Skeletal muscle tissue (tissue), 4 donors: ENCODE data around the gene EMID1. TPM values are rescaled to one million over a fixed set of nuclear protein-coding genes. Genes with fewer than 3 reads are reported as not detected.

Experiments
- H3K27ac ChIP-seq: one replicate; pipeline ENCODE4 v1.7.0; 2013; ENCODE audit warnings: mild to moderate bottlenecking, low read depth, low read length, inconsistent platforms
- H3K27me3 ChIP-seq, 3 donors: one replicate each; pipeline ENCODE4 v1.7.0; 2013; ENCODE audit warnings: low read length in 3 of 3; ENCODE audit not compliant: control insufficient read depth in 3 of 3, insufficient read depth in 3 of 3
- H3K36me3 ChIP-seq, 3 donors: one replicate each; pipeline ENCODE4 v1.7.0; 2013; ENCODE audit warnings: low read length in 3 of 3; ENCODE audit not compliant: control insufficient read depth in 3 of 3, insufficient read depth in 3 of 3
- H3K4me1 ChIP-seq, 3 donors: one replicate each; pipeline ENCODE4 v1.7.0; 2013; ENCODE audit warnings: low read length in 3 of 3, mild to moderate bottlenecking in 3 of 3; ENCODE audit not compliant: control insufficient read depth in 3 of 3, insufficient read depth in 3 of 3
- H3K4me3 ChIP-seq, 3 donors: one replicate each; pipeline ENCODE4 v1.7.0; 2013; ENCODE audit warnings: low read length in 3 of 3
- H3K9ac ChIP-seq, 3 donors: one replicate each; pipeline ENCODE4 v1.7.0; 2013; ENCODE audit warnings: low read length in 3 of 3, mild to moderate bottlenecking in 3 of 3, moderate library complexity in 2 of 3, low read depth in 1 of 3
- H3K9me3 ChIP-seq, 3 donors: one replicate each; pipeline ENCODE4 v1.7.0; 2013; ENCODE audit warnings: low read length in 3 of 3; ENCODE audit not compliant: control insufficient read depth in 3 of 3
- total RNA-seq: library from RNA; depleted of rRNA; stranded (reverse); fragments of >200 nt; gene quantifications from one replicate; pipeline ENCODE4 v1.2.3, GENCODE V29; 2014
- donor health status: Osteomylitis.

Gene EMID1
- total RNA-seq, 1 donor from 2014 or later = 6.3 TPM

- peak overlapping the region; percentile 99 to 100 (median 100) for H3K9ac ChIP-seq
- H3K9me3 ChIP-seq = no peaks in the 10 kb centered on the region
- peaks cover 57 to 67% (median 59%) of the 10 kb centered on the region in 3 donors for H3K4me1 ChIP-seq
- H3K36me3 ChIP-seq = peaks cover 8 to 29% (median 24%) of the 10 kb centered on the region in 3 donors
- peak overlapping the region; percentile 100 for H3K27ac ChIP-seq
- peak overlapping the region; percentile 89 to 98 (median 96) for H3K4me3 ChIP-seq
- H3K27me3 ChIP-seq = no peaks in the 10 kb centered on the region
Observed at GRCh38 chr22:29268511-29269229, 63.0 kb downstream of the EMID1 start.

GRCh38 chr22:29269230-29269604 is 63.5 kb downstream of the EMID1 start:
- H3K36me3 ChIP-seq = peaks cover 10 to 29% (median 24%) of the 10 kb centered on the region in 3 donors
- H3K9me3 ChIP-seq = no peaks in the 10 kb centered on the region
- H3K4me3 ChIP-seq = peak overlapping the region; percentile 89 to 98 (median 96)
- peak overlapping the region; percentile 99 to 100 (median 100) for H3K9ac ChIP-seq
- H3K27ac ChIP-seq = peak overlapping the region; percentile 100
- peaks cover 51 to 62% (median 55%) of the 10 kb centered on the region in 3 donors for H3K4me1 ChIP-seq
- H3K27me3 ChIP-seq = no peaks in the 10 kb centered on the region

GRCh38 chr22:29269731-29270474 is 64.2 kb downstream of the EMID1 start:
- H3K36me3 ChIP-seq = peaks cover 10 to 29% (median 26%) of the 10 kb centered on the region in 3 donors
- H3K4me3 ChIP-seq = peak overlapping the region; percentile 89 to 98 (median 96)
- H3K27ac ChIP-seq = peak overlapping the region; percentile 100
- peak overlapping the region; percentile 99 to 100 (median 100) for H3K9ac ChIP-seq
- no peaks in the 10 kb centered on the region for H3K27me3 ChIP-seq
- H3K9me3 ChIP-seq = no peaks in the 10 kb centered on the region
- H3K4me1 ChIP-seq = peaks cover 50 to 61% (median 53%) of the 10 kb centered on the region in 3 donors

GRCh38 chr22:29270475-29271271 is 65.0 kb downstream of the EMID1 start:
- H3K27me3 ChIP-seq = no peaks in the 10 kb centered on the region
- peaks cover 50 to 66% (median 59%) of the 10 kb centered on the region in 3 donors for H3K4me1 ChIP-seq
- H3K36me3 ChIP-seq = peaks cover 7 to 29% (median 23%) of the 10 kb centered on the region in 3 donors
- H3K9me3 ChIP-seq = no peaks in the 10 kb centered on the region
- peak overlapping the region; percentile 89 to 98 (median 96) for H3K4me3 ChIP-seq
- H3K27ac ChIP-seq = peak overlapping the region; percentile 31
- H3K9ac ChIP-seq = peak overlapping the region; percentile 41 to 100 (median 99)

GRCh38 chr22:29272624-29273023 is 66.9 kb downstream of the EMID1 start:
- peaks cover 34 to 54% (median 46%) of the 10 kb centered on the region in 3 donors for H3K4me1 ChIP-seq
- H3K9me3 ChIP-seq = no peaks in the 10 kb centered on the region
- no peak overlapping the region for H3K4me3 ChIP-seq
- H3K27ac ChIP-seq = no peak overlapping the region
- H3K36me3 ChIP-seq = peaks cover 15 to 38% (median 33%) of the 10 kb centered on the region in 3 donors
- H3K27me3 ChIP-seq = no peaks in the 10 kb centered on the region
- no peak overlapping the region for H3K9ac ChIP-seq

GRCh38 chr22:29275167-29275566 is 69.5 kb downstream of the EMID1 start:
- Histone ChIP-seq H3K4me3 (no peak overlapping the region), H3K36me3 (peaks cover 28 to 59% (median 56%) of the 10 kb centered on the region in 3 donors), H3K9ac (no peak overlapping the region), H3K4me1 (peaks cover 21 to 42% (median 33%) of the 10 kb centered on the region in 3 donors), H3K9me3 (no peaks in the 10 kb centered on the region), H3K27me3 (no peaks in the 10 kb centered on the region), H3K27ac (no peak overlapping the region)

GRCh38 chr22:29275819-29276565 is 70.3 kb downstream of the EMID1 start:
- Histone ChIP-seq H3K27ac (no peak overlapping the region), H3K9me3 (no peaks in the 10 kb centered on the region), H3K27me3 (no peaks in the 10 kb centered on the region), H3K4me3 (no peak overlapping the region), H3K4me1 (peaks cover 14 to 35% (median 25%) of the 10 kb centered on the region in 3 donors), H3K9ac (no peak overlapping the region), H3K36me3 (peaks cover 30 to 63% (median 59%) of the 10 kb centered on the region in 3 donors)

GRCh38 chr22:29277927-29278326 is 72.2 kb downstream of the EMID1 start:
- H3K9ac ChIP-seq = no peak overlapping the region
- H3K9me3 ChIP-seq = no peaks in the 10 kb centered on the region
- no peaks in the 10 kb centered on the region for H3K27me3 ChIP-seq
- H3K4me1 ChIP-seq = peaks cover 0 to 17% (median 9%) of the 10 kb centered on the region in 3 donors
- H3K4me3 ChIP-seq = no peak overlapping the region
- peaks cover 40 to 72% (median 69%) of the 10 kb centered on the region in 3 donors for H3K36me3 ChIP-seq
- no peak overlapping the region for H3K27ac ChIP-seq

- H3K4me1 ChIP-seq = no peaks in the 10 kb centered on the region
- no peak overlapping the region for H3K27ac ChIP-seq
- no peak overlapping the region for H3K9ac ChIP-seq
- H3K4me3 ChIP-seq = no peak overlapping the region
- H3K9me3 ChIP-seq = no peaks in the 10 kb centered on the region
- peaks cover 54 to 78% (median 68%) of the 10 kb centered on the region in 3 donors for H3K36me3 ChIP-seq
- no peaks in the 10 kb centered on the region for H3K27me3 ChIP-seq
Observed at GRCh38 chr22:29284196-29284595, 78.5 kb downstream of the EMID1 start.
